ENCODE results near the gene CARD8. TPM values are rescaled to one million over a fixed set of nuclear protein-coding genes. Genes with fewer than 3 reads are reported as not detected.
A peak's percentile ranks its signal among the peaks of the same experiment; 100 is the strongest.

The CARD8 gene
- polyA plus RNA-seq, 1 experiment = 15.0 TPM

DNA sequence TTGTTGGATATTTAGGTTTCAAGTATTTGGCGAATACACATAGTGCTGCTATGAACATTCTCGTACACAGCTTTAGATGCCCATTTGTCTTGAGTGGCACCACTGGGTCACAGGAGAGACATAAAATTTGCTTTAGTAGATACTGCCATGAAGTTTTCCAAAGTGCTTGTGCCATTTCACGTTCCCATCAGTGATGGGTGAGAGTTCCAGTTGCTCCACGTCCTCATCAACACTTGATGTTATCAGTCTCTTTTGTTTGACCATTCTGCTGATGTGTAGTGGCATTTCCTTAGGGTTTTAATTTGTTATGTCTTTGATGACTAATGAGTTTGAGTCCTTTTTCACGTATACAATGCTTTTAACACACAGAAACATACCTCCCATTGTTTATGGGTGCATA lies 74.2 kb downstream of the CARD8 start:
- Histone ChIP-seq H3K27me3 (ENCODE audit: control insufficient read depth, insufficient read depth, low read length) (no peaks in the 10 kb centered on the region), H3K36me3 (ENCODE audit: control insufficient read depth, insufficient read depth, low read length) (peaks cover 7% of the 10 kb centered on the region; the same call in 1 of the 2 replicates), H3K4me3 (ENCODE audit: low read depth, low read length) (no peak overlapping the region)
- CTCF ChIA-PET = no interaction called here
- no peak for DNase-seq (ENCODE audit: low read depth)
- POLR2A ChIA-PET = no interaction called here
- TF ChIP-seq CTCF (IDR thresholded peaks at IDR 0.05; ENCODE audit: insufficient read depth, low read depth, low read length) = no peak

DNA sequence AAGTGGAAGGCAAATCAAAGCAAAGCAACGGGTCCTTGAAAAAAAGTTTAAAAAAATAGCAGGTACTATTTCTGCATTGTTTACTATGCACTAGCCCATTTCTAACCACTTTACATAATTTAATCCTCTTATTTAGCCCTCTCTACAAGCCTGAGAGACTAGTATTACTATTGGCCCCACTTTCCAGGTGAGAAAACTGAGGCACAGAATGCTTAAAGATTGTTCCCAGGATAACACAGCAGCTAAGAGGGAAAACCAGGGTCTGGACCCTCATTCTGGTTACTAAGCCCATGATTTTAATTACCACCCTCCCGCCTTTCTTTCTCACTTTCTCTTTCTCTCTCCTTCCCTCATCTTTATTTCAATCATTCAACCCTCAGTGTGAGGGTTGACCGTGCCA lies 79.5 kb downstream of the CARD8 start:
- no peaks in the 10 kb centered on the region for H3K27me3 ChIP-seq (ENCODE audit: control insufficient read depth, insufficient read depth, low read length)
- no peak for DNase-seq (ENCODE audit: low read depth)
- ChIA-PET CTCF (no interaction called here), POLR2A (no interaction called here)
- TF ChIP-seq CTCF (IDR thresholded peaks at IDR 0.05; ENCODE audit: insufficient read depth, low read depth, low read length) = no peak
- H3K4me3 ChIP-seq (ENCODE audit: low read depth, low read length) = no peak overlapping the region
- H3K36me3 ChIP-seq (ENCODE audit: control insufficient read depth, insufficient read depth, low read length) = peaks cover 5% of the 10 kb centered on the region

GRCh38 chr19:48175578-48175977 lies 80.1 kb downstream of the CARD8 start:
- POLR2A ChIA-PET = no interaction called here
- peaks cover 5% of the 10 kb centered on the region for H3K36me3 ChIP-seq (ENCODE audit: control insufficient read depth, insufficient read depth, low read length)
- no peaks in the 10 kb centered on the region for H3K27me3 ChIP-seq (ENCODE audit: control insufficient read depth, insufficient read depth, low read length)
- no peak for DNase-seq (ENCODE audit: low read depth)
- TF ChIP-seq CTCF (IDR thresholded peaks at IDR 0.05; ENCODE audit: insufficient read depth, low read depth, low read length) = no peak
- CTCF ChIA-PET = interaction anchor here (0.8 kb wide), 1 partner anchor 71 kb away, joined by 3 read pairs; no protein-coding TSS in a partner anchor
- no peak overlapping the region for H3K4me3 ChIP-seq (ENCODE audit: low read depth, low read length)

GRCh38 chr19:48174445-48175030 lies 81.2 kb downstream of the CARD8 start:
- CTCF ChIA-PET = interaction anchor here (0.8 to 1.1 kb wide), 2 partner anchors 11 to 70 kb away, joined by 3 read pairs; no protein-coding TSS in a partner anchor

GRCh38 chr19:48171710-48172109 lies 84.0 kb downstream of the CARD8 start:
- Histone ChIP-seq H3K27me3 (ENCODE audit: control insufficient read depth, insufficient read depth, low read length) (no peaks in the 10 kb centered on the region), H3K4me3 (ENCODE audit: low read depth, low read length) (0 out of 2 replicates have a peak overlapping the region, but pooled peaks have one; percentile 3), H3K36me3 (ENCODE audit: control insufficient read depth, insufficient read depth, low read length) (peaks cover 5% of the 10 kb centered on the region)
- POLR2A ChIA-PET = no interaction called here
- DNase-seq (ENCODE audit: low read depth) = no peak
- TF ChIP-seq CTCF (IDR thresholded peaks at IDR 0.05; ENCODE audit: insufficient read depth, low read depth, low read length) = no peak
- CTCF ChIA-PET = interaction anchor here (1.0 kb wide), 1 partner anchor 22 kb away, joined by 3 read pairs; no protein-coding TSS in a partner anchor

More at GRCh38 chr19:48174445-48175030, 81.2 kb downstream of the CARD8 start:
- POLR2A ChIA-PET = no interaction called here
- H3K4me3 ChIP-seq (ENCODE audit: low read depth, low read length) = no peak overlapping the region
- no peaks in the 10 kb centered on the region for H3K27me3 ChIP-seq (ENCODE audit: control insufficient read depth, insufficient read depth, low read length)
- no peak for TF ChIP-seq CTCF (IDR thresholded peaks at IDR 0.05; ENCODE audit: insufficient read depth, low read depth, low read length)
- peaks cover 5% of the 10 kb centered on the region for H3K36me3 ChIP-seq (ENCODE audit: control insufficient read depth, insufficient read depth, low read length)
- DNase-seq (ENCODE audit: low read depth) = no peak
